Stimulated activated naive B cell treated with anti-CD40 and anti-IgM and Interleukin-4, amounts not matched to agents 10 μg/mL and 1 μg/mL and 100 μg/mL, for 72 hours (primary cell): ENCODE data around the gene METTL23.
"Not testable (repeated sequence)": the region's sequence is repeated elsewhere in the genome, so short reads cannot be mapped to it uniquely, and the experiment has no call there.

Source experiments
- ATAC-seq, 2 donors: fragments of 150-1000 bp; cut with Tn5 transposase; replicated peaks; 2 replicates each; pipeline ENCODE4 v1.10.0; 2021; ENCODE audit warnings: moderate library complexity in 1 of 2
- DNase-seq: peaks from one replicate; pipeline ENCODE4 v3.0.0; 2021
- H3K27ac Mint-ChIP-seq: one replicate; pipeline ENCODE4 v1.8.0; 2022; ENCODE audit warnings: mild to moderate bottlenecking, mixed read lengths
- H3K27me3 Mint-ChIP-seq, 2 donors: one replicate each; pipeline ENCODE4 v1.8.0; 2022; ENCODE audit warnings: mixed read lengths in 2 of 2
- H3K36me3 Mint-ChIP-seq, 2 donors: one replicate each; pipeline ENCODE4 v1.8.0; 2022; ENCODE audit warnings: mixed read lengths in 2 of 2, mild to moderate bottlenecking in 1 of 2
- H3K4me1 Mint-ChIP-seq, 2 donors: one replicate each; pipeline ENCODE4 v1.8.0; 2022; ENCODE audit warnings: mixed read lengths in 2 of 2, mild to moderate bottlenecking in 1 of 2
- H3K4me3 Mint-ChIP-seq, 2 donors: one replicate each; pipeline ENCODE4 v1.8.0; 2022; ENCODE audit warnings: mild to moderate bottlenecking in 2 of 2, mixed read lengths in 2 of 2, moderate library complexity in 1 of 2
- H3K9me3 Mint-ChIP-seq, 2 donors: one replicate each; pipeline ENCODE4 v1.8.0; 2022; ENCODE audit warnings: mixed read lengths in 2 of 2, mild to moderate bottlenecking in 1 of 2

METTL23 gene

GRCh38 chr17:76687298-76688164 lies 39.1 kb upstream of the METTL23 start:
- H3K27me3 Mint-ChIP-seq, result peaks cover 7 to 8% of the 10 kb centered on the region in 2 donors
- no peak overlapping the region for H3K27ac Mint-ChIP-seq
- no peaks in the 10 kb centered on the region for H3K4me1 Mint-ChIP-seq
- peaks cover 0 to 3% of the 10 kb centered on the region in 2 donors for H3K36me3 Mint-ChIP-seq
- H3K4me3 Mint-ChIP-seq, result no peak overlapping the region
- no peak for ATAC-seq
- no peaks in the 10 kb centered on the region for H3K9me3 Mint-ChIP-seq
- DNase-seq, result no peak

- Mint-ChIP-seq H3K27me3 (peaks cover 7 to 8% of the 10 kb centered on the region in 2 donors), H3K4me1 (peaks cover 0 to 5% of the 10 kb centered on the region in 2 donors), H3K9me3 (no peaks in the 10 kb centered on the region), H3K4me3 (no peak overlapping the region), H3K36me3 (peaks cover 0 to 3% of the 10 kb centered on the region in 2 donors), H3K27ac (no peak overlapping the region)
- DNase-seq (no peak), ATAC-seq (no peak)
Observed at GRCh38 chr17:76688165-76688622, 38.4 kb upstream of the METTL23 start.

GRCh38 chr17:76689859-76690258 lies 36.8 kb upstream of the METTL23 start:
- ATAC-seq, result no peak
- H3K9me3 Mint-ChIP-seq, result no peaks in the 10 kb centered on the region
- H3K4me3 Mint-ChIP-seq, result no peak overlapping the region
- peaks cover 2 to 5% of the 10 kb centered on the region in 2 donors for H3K4me1 Mint-ChIP-seq
- H3K36me3 Mint-ChIP-seq, result peaks cover 0 to 3% of the 10 kb centered on the region in 2 donors
- H3K27me3 Mint-ChIP-seq, result peaks cover 7 to 8% of the 10 kb centered on the region in 2 donors
- no peak for DNase-seq
- H3K27ac Mint-ChIP-seq, result no peak overlapping the region

- no peak overlapping the region for H3K4me3 Mint-ChIP-seq
- ATAC-seq, result no peak
- peaks cover 7 to 14% of the 10 kb centered on the region in 2 donors for H3K27me3 Mint-ChIP-seq
- H3K27ac Mint-ChIP-seq, result no peak overlapping the region
- no peaks in the 10 kb centered on the region for H3K9me3 Mint-ChIP-seq
- H3K36me3 Mint-ChIP-seq, result peaks cover 0 to 7% of the 10 kb centered on the region in 2 donors
- DNase-seq, result no peak
- peaks cover 8 to 10% of the 10 kb centered on the region in 2 donors for H3K4me1 Mint-ChIP-seq
Observed at GRCh38 chr17:76690596-76691280, 35.9 kb upstream of the METTL23 start.

- Mint-ChIP-seq H3K27me3 (peaks cover 7 to 16% of the 10 kb centered on the region in 2 donors), H3K4me3 (no peak overlapping the region), H3K9me3 (no peaks in the 10 kb centered on the region), H3K36me3 (peaks cover 0 to 8% of the 10 kb centered on the region in 2 donors), H3K27ac (no peak overlapping the region), H3K4me1 (peaks cover 10 to 15% of the 10 kb centered on the region in 2 donors)
- ATAC-seq (no peak), DNase-seq (no peak)
Observed at GRCh38 chr17:76691379-76692191, 35.1 kb upstream of the METTL23 start.

GRCh38 chr17:76695059-76695831 lies 31.4 kb upstream of the METTL23 start:
- Mint-ChIP-seq H3K9me3 (no peaks in the 10 kb centered on the region), H3K27ac (peak overlapping the region; percentile 2), H3K36me3 (peaks cover 0 to 10% of the 10 kb centered on the region in 2 donors), H3K4me1 (peaks cover 23 to 28% of the 10 kb centered on the region in 2 donors), H3K27me3 (peaks cover 0 to 30% of the 10 kb centered on the region in 2 donors), H3K4me3 (no peak overlapping the region)
- no peak for DNase-seq
- ATAC-seq, result no peak

GRCh38 chr17:76696763-76697701 lies 29.6 kb upstream of the METTL23 start:
- DNase-seq (peak; percentile 63), ATAC-seq (peak; percentile 92 to 97)
- Mint-ChIP-seq H3K4me1 (peaks cover 23 to 28% of the 10 kb centered on the region in 2 donors), H3K27me3 (peaks cover 0 to 30% of the 10 kb centered on the region in 2 donors), H3K36me3 (peaks cover 0 to 6% of the 10 kb centered on the region in 2 donors), H3K27ac (peak overlapping the region; percentile 83), H3K9me3 (no peaks in the 10 kb centered on the region), H3K4me3 (peak overlapping the region in 1 of 2 donors; percentile 55)

GRCh38 chr17:76697702-76698465 lies 28.8 kb upstream of the METTL23 start:
- Mint-ChIP-seq H3K4me3 (no peak overlapping the region), H3K27ac (peak overlapping the region; percentile 83), H3K27me3 (peaks cover 0 to 30% of the 10 kb centered on the region in 2 donors), H3K9me3 (no peaks in the 10 kb centered on the region), H3K4me1 (peaks cover 23 to 27% of the 10 kb centered on the region in 2 donors), H3K36me3 (peaks cover 0 to 6% of the 10 kb centered on the region in 2 donors)
- DNase-seq, result no peak
- no peak for ATAC-seq

- not testable (repeated sequence) for H3K36me3 Mint-ChIP-seq, ATAC-seq, H3K9me3 Mint-ChIP-seq, DNase-seq, H3K4me3 Mint-ChIP-seq
- peaks cover 23% of the 10 kb centered on the region in 2 donors for H3K4me1 Mint-ChIP-seq
- H3K27ac Mint-ChIP-seq, result peak overlapping the region; percentile 5
- peaks cover 0 to 30% of the 10 kb centered on the region in 2 donors for H3K27me3 Mint-ChIP-seq
Observed at GRCh38 chr17:76698466-76698977, 28.1 kb upstream of the METTL23 start.

- peaks cover 0 to 6% of the 10 kb centered on the region in 2 donors for H3K36me3 Mint-ChIP-seq
- DNase-seq, result no peak
- peaks cover 20 to 23% of the 10 kb centered on the region in 2 donors for H3K4me1 Mint-ChIP-seq
- peaks cover 0 to 29% of the 10 kb centered on the region in 2 donors for H3K27me3 Mint-ChIP-seq
- no peaks in the 10 kb centered on the region for H3K9me3 Mint-ChIP-seq
- no peak overlapping the region for H3K4me3 Mint-ChIP-seq
- no peak overlapping the region for H3K27ac Mint-ChIP-seq
- no peak for ATAC-seq
Observed at GRCh38 chr17:76700270-76700616, 26.4 kb upstream of the METTL23 start.

GRCh38 chr17:76700617-76701470 lies 25.8 kb upstream of the METTL23 start:
- peaks cover 0 to 23% of the 10 kb centered on the region in 2 donors for H3K27me3 Mint-ChIP-seq
- H3K27ac Mint-ChIP-seq, result no peak overlapping the region
- ATAC-seq, result no peak

More at GRCh38 chr17:76700617-76701470, 25.8 kb upstream of the METTL23 start:
- peaks cover 15 to 17% of the 10 kb centered on the region in 2 donors for H3K4me1 Mint-ChIP-seq
- H3K36me3 Mint-ChIP-seq, result peaks cover 0 to 2% of the 10 kb centered on the region in 2 donors
- H3K9me3 Mint-ChIP-seq, result no peaks in the 10 kb centered on the region
- DNase-seq, result no peak
- H3K4me3 Mint-ChIP-seq, result no peak overlapping the region
